GM18909 (cell line): Measurements from ENCODE around the gene LRMDA.

Source experiments
- ATAC-seq: cut with Tn5 transposase; IDR thresholded peaks from one replicate; pipeline ENCODE4 v1.9.1; 2021; ENCODE audit warnings: mild to moderate bottlenecking; ENCODE audit not compliant: unreplicated experiment, poor library complexity

Gene LRMDA

DNA sequence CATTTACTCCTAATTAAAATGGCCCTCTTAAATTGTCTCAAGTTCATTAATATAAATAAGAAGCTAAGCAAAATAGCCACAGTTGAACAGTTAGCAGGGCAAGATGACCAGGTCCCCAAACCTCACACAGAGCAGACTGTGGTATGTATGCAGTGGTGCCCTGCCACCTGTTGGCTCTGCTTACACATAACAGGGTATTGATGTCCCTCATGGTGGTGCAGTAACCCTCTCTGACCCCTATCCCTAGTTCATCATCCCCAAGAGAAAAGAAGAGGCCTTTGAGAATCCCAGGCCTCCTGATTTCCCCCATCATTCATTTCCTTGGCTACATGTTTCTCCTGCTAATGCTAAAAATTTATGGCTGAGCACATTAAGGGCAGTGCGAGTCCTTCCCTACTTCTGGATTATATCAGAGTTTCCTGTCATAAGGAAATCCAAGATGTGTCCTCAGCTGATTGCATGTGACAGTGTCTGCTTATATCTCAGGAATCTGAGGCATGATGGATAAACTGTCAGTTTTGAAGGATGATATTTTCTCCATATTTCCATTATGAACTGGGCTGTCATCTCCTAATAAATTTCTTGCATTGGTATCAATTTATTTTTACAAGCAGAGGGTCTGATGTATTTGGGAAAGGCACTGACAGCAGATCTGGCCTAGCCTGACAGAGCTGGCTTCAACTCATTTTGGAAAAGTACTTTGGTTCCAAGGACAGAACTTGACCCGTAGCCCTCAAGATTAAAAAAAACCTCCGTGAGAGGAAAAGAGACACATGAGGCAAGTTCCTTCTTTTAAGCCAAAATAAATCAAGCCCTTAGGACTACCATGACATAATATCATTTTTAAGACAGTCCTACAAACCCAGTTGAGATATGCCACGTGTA, 880.6 kb downstream of the LRMDA start:
- ATAC-seq: peak; percentile 84

DNA sequence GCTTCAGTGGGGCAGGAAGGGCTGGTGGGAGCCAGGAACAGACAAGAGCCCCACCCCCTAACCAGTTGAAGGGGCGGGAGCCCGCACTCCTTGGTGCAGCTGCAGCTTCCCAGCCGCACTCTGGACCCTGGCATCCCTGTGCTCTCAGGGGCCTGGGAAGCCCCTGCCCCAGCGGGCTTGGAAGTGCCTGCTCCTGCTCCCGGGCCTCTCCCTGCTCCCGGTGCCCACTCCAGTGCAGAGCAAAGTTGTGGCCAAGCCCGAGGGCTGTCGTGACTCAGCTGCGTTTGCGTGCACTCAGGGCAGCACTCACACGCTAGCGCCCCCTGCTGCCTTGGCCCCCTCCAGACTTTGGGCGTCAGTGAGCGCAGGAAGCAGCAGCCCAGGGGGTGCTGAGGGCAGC, 883.8 kb downstream of the LRMDA start:
- ATAC-seq: no peak

DNA sequence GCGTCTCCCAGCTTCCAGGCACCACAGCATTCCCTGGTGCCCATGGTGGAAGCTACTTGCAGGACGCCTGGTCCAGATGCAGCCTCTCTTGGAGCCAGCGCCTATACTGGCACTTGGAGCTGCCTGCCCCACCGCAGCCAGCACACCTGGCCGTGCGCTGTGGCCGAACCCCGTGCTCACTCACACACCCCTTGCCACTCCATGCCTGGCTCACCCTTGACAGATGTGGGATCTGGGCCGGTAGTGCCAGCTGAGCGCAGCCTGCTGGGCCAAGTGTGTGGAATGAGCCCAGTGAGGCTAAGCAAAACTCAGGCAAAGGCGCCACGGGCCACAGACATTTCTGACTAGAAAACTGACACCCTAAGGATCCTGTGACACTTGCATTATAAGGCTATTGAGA, 884.8 kb downstream of the LRMDA start:
- ATAC-seq: no peak

DNA sequence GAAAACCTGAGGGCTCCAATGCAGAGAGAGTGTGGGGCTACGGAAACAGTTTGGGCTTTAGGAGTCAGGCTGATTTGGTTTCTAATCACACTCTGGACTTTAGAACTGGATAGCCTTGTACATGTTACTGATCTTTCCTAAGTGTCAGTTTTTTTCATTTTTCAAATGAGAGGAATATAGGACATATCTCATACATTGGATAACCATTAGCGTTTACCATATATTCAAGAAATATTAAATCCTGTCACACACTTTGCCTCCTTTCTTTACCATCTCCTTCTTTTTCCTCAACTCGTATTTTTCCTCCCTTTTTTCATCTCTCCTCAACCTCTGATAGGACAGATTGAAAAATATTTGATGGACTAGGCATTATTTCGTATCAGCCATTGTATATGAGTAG, 885.7 kb downstream of the LRMDA start:
- ATAC-seq: no peak

DNA sequence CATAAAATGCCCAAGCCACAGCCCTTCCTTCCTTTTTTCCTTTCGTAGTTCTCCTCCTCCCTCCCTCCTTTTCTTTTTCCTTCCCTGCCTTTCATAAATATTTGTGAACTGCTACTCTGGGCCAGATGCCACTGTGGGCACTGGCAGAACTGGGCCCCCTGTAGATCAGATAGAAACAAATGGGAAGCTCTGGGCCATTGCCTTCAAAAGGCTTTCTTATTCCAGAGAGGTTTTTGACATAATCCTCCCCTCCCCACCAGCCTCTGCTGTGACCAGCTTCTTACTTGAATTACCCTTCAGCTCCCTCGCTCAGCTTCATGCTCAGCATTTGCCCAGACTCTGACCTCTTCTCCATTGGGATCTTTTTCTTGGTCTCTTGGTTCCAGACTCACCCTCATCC, 886.8 kb downstream of the LRMDA start:
- ATAC-seq: no peak

DNA sequence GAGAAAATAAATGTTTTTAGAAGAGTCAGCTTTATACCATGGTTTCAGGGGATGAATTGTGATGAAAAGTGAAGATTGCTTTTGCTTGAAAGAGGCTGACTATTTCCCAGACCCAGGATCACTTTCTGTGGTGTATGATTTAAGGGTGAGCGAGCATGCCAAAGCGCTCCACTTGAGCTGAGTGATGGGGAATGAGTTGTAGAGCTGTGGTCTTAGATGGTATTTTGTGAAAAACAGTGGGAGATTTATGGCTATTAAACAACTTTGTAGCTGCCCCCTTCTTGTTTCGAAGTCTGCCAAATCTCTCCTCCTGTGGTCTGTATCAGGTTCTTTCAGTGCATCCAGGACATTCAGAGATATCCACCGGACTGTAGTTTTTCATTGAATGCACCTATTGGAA, 888.2 kb downstream of the LRMDA start:
- ATAC-seq: no peak

DNA sequence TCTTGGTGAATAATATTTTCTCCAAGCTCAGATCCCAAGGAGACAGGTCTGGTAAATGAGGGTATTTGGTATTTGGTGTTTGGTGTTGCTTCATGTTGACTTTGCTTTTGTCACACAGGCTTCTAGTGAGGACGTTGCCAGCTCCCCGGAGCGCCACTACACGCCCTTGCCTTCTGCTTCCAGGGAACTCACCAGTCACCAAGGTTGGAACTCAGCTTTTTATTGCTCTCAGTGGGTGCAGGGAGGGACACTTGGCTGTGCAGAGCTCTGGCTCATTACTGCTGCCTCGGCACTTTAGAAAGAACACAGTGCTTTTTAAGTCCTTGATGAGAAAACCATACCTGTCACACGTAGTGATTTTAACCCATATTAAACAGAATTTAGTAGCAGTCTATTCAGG, 892.9 kb downstream of the LRMDA start:
- no peak for ATAC-seq

DNA sequence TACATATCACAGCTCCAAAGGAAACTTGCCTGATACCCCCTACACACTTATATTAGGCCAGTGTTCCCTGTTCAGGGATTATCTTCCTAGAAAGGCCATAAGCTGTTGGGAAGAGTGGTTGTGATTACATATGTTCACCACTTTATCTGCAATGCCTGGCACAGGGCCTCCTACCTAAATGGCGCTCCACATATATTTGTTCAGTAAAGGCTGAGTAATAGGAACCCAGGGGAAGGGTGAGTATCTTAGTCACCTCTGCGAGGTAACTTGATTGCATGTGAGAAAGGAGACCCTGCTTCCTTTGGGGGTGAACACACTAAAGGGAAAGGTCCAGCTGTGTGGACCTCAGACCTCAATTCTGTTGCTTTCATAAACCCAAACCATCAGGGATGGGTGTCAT, 896.0 kb downstream of the LRMDA start:
- ATAC-seq: no peak

DNA sequence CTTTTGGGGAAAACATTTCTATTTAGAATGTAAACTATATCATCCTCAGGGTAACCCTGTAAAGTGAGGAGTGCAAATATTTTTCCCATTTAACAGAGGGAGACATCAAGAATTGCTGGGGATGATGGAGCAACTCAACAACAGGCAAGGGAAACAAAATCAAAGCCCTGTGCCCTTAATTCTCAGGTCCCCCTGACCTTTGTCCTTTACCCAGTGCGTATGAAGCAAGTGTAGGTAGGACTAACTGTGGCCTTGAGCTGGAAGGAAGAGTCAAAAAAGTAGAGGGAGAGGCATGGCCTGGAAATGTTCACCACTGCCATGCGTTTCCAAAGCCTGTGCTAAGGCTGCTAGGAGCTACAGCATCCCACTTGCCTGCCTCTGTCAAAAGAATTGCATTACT, 896.9 kb downstream of the LRMDA start:
- ATAC-seq: no peak

DNA sequence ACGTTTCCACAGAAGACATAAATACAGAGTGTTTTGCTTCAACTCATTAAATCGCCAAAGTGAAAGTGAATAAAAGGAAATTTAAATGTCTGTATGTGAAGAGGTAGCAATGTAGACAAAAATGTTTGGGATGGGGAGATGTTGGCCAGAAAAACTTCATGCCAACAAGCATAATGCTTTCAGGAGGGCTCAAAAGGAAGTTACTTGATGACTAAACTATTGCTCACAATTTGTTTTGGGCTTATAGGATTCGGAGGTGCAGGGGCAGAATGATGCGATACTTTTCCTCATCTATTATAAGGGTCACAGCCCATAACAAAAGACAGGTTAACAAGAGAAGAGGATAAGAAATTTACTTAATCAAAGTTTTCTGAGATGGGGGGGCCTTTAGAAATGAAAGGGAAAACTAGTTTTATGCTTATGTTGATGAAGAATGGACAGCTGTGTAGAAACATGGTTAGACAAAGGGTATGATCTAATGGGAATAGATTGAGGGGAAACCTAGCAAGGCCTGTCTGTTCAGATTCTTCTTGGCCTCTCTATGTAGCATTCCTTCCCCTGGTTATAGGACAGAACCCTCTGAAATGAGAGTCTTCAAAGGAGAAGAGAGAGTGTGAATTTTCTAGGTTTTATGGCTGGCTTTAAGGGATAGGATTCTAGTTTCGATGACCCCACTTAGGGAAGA, 898.6 kb downstream of the LRMDA start:
- no peak for ATAC-seq

DNA sequence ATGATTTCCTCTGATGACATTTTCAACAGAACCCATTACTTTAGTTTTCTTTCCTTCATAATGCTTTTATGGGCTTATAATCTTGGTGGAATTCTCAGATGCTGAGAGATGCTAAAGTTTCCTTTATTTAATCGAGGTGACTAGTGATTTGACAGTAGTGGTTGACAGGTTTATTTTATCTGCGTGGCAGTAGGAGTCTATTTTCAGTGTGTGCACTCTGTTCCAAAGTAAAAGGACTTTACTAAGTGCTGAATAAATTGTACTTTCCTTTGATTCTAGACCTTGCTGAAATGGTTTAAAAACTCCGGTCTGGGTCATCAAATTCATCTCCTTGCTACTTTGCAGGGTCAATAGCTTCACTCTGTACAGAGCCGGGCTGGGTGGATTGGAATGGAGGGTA, 900.3 kb downstream of the LRMDA start:
- no peak for ATAC-seq

DNA sequence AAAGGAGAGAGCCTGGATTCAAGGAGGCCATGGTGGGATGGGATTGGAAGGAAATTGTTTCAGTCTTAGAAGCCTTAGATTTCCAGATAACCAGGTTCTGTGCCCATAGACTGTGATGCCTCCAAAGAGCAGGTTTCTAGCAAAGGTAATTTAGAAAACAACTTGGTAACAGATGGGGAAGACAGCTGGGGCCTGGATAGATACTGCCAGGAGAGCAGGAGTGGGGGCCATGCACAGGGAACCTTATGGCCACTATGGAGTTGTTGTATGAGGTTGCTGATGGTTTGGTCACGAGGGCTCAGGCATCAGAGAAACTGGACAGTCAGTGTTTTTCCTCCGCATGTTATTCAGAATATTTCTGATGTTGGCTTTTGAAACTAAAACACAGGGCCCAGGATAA, 901.9 kb downstream of the LRMDA start:
- no peak for ATAC-seq

DNA sequence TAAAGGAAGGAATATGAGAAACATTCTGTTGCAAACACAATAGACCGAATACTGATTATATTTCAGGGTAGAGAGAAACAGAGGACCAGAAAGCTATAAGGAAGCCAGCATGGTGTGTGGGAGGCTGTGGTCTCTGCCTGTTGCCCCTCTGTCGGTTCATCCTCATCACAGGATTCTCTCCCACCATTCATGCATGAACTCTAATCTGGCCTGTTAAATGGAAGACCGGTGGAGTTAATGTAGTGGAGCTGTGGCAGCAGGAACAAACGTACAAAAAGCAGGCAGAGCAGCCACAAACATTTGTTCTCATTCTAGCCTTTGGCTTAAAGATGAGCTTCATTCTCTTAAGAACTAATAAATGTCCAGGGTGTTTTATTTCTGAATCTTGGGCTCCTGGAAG, 902.4 kb downstream of the LRMDA start:
- ATAC-seq: no peak

DNA sequence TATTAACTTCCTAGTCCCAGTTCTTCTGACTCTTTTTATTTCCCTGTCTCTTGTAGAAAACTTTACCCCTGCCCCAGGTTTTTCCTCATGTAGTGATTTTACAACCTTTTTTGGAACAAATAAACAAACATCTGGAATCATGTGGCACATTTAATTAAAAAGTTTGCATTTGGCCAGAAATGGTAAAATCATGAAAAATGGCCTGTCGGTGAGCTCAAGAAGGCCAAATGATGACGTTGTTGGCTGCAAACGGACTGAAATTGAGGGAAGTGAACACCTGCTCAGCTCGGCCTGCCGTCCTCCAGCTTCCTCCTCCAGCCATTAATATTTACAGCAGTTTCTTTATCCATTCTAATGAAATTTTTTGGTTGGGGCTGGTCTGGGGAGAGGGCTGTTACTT, 902.8 kb downstream of the LRMDA start:
- no peak for ATAC-seq

DNA sequence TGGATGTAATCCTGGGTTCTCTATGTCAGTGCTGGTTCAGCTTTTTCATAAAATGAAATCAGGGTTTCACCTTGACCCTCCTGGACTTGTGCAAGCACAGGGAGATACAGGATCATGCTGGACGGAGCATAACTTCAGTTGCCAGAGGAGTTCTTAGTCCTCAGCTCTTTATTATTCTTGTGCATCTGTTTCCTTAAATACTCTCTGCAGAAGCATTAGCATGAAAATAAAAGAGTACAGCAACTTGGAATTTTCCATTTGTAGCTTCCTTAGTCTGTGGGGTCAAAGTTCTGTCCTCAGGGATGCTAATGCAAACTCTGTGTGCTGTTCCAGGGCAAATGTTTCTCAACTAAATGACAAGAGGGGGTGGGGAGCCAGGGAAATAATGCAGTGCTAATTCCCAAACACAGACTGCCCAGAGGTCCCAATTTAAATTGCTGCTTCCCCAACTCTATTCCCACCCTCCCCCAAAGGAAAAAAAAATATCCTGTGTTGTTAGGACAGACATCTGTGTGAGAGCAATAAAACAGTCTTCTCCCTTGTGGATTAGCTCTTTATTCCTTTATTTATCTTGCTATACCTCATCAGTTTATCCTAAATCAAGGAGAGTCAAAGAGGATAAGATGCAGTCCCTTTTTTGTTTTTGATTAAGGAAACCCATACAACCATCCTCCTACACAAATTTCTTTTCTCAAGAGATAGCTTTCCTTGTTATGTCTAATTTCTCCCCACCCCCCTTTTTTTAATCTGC, 905.0 kb downstream of the LRMDA start:
- no peak for ATAC-seq

DNA sequence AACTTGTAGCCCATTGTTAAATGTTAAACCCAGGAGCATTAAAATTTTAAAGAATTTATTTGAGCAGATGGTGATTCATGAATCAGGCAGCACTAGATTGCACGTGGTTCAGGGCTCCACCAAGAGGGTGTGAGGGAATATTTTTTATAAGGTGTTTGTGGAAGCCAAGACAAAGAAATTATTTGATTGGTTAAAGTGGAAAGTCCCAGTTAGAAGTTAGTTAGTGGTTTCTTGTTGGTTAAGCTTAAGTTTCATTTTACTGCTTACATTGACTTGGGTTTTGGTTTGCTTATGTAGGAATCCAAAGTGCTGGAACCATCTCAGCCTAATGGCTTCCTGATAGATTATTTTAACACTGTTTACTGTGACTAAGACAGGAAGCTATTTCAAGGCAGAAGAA, 906.2 kb downstream of the LRMDA start:
- no peak for ATAC-seq

DNA sequence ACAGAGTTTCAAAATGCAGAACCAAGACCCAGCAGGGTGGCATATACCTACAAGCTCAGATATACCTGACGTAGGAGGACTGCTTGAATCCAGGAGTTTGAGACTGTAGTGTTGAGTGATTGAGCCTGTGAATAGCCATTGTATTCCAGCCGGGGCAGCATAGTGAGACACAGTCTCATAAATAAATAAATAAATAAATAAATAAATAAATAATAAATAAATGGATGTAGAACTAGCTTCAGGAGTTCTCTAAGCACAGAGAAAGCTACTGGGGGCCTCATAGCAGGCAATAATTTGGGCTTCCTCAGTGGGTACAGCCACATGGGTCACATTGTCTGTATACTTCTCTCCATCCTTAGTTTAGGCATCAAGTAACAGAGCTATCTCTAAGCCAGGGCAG, 906.8 kb downstream of the LRMDA start:
- no peak for ATAC-seq

DNA sequence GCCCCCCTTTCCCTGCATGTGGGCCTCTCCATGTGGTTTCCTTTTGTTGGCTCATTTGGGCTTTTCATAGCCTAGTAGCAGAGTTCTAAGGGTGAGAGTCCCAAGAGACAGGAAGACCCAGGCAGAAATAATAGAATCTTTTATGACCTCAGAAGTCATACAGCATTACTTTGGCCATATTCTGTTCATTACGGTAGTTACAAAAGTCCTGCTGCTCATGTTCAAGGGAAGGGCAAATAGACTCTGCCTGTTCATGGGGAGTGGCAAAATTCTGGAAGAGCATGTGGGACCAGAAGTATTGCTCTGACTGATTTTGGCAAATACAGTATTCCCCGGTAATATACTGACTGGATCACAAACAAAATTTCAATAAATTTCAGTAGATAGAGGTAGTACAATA, 910.3 kb downstream of the LRMDA start:
- ATAC-seq: no peak

DNA sequence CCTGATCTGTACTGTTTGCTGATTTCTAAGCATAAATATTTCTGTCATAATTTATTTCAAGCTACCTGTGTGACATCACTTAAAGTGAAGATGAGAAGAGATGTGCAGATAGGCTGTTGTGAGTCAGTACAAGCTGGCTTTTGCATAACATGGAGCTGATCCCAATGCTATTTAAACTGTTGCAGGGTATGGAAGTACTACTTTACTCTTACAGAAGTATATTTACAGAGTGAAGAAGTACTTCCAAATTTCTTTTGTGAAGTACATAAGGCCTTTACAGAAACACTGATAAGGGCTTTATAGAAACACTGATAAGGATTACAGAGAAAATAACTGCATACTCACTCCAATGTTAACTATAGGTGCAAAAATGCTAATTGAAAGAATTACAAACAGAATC, 911.6 kb downstream of the LRMDA start:
- ATAC-seq: no peak

DNA sequence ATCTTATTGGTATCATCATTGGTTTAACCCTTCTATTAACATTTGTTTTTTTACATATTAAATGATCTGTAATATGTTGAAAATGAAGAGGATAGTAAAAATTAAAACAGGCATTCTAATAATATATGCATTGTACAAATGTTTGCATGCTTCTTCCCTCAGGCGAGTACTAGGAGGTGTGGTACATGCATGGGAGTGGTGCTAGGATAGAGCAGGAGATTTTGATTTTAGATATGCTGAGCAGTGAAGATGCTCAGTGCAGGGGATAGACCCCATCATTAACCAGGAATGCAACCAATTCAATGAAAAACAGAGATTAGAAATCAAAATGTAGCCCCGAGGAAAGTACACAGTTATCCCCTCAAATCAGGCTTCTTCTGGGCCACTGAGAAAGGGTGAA, 916.4 kb downstream of the LRMDA start:
- no peak for ATAC-seq

DNA sequence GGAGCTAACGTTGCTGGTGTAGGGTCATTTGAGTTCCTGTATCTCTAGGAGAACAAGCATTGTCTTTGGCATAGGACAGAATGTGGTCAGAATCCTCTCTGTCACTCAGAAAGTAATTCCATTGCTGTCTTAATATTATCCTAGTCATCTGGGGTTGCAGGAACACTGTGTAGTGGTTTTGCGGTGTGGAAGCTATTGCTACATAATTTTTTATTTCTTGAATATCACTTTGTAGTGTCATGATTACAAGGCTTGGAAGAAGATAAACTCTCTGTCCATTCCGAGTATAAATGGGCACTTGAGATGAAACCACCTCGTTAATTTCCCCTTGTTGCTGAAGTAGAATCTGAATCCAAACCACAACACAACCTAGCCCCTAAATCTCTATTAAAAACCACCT, 919.2 kb downstream of the LRMDA start:
- ATAC-seq: no peak
